Measurements from ENCODE around the gene BRINP3. TPM values are rescaled to one million over a fixed set of nuclear protein-coding genes. Genes with fewer than 3 reads are reported as not detected.

Gene BRINP3
- total RNA-seq, 2 donors from 2014 or later: 3.0 to 17.0 TPM

- no peaks in the 10 kb centered on the region for H3K9me3 ChIP-seq
- intact Hi-C loops (cut with DNase I): no loop called here
- no peaks in the 10 kb centered on the region for H3K4me1 ChIP-seq (replicated peaks)
- no peaks in the 10 kb centered on the region for H3K36me3 ChIP-seq
- WGBS: 77% methylated on average over 1 of the region's 1 CpG
- TF ChIP-seq CTCF (IDR thresholded peaks at IDR 0.05) (no peak), POLR2A (IDR thresholded peaks at IDR 0.05) (no peak), POLR2AphosphoS5 (IDR thresholded peaks at IDR 0.05) (no peak)
- H3K4me3 ChIP-seq: no peak overlapping the region
- no peak overlapping the region for H3K27ac ChIP-seq
- no peaks in the 10 kb centered on the region for H3K27me3 ChIP-seq (replicated peaks; ENCODE audit: insufficient read depth)
- no peak for DNase-seq (ENCODE audit: low spot score)
These were observed 61.4 kb downstream of the BRINP3 start for GRCh38 chr1:190416239-190416638.

GRCh38 chr1:190413142-190413541 lies 64.5 kb downstream of the BRINP3 start:
- no peaks in the 10 kb centered on the region for H3K36me3 ChIP-seq
- no peak overlapping the region for H3K4me3 ChIP-seq
- TF ChIP-seq POLR2A (IDR thresholded peaks at IDR 0.05) (no peak), POLR2AphosphoS5 (IDR thresholded peaks at IDR 0.05) (no peak), CTCF (IDR thresholded peaks at IDR 0.05) (no peak)
- H3K9me3 ChIP-seq: no peaks in the 10 kb centered on the region
- no peaks in the 10 kb centered on the region for H3K27me3 ChIP-seq (replicated peaks; ENCODE audit: insufficient read depth)
- DNase-seq (ENCODE audit: low spot score): no peak
- whole genome bisulfite sequencing: 90% methylated on average over 3 of the region's 3 CpGs
- no peak overlapping the region for H3K27ac ChIP-seq
- intact Hi-C loops (cut with DNase I): no loop called here
- no peaks in the 10 kb centered on the region for H3K4me1 ChIP-seq (replicated peaks)

GRCh38 chr1:190403402-190403801 lies 74.3 kb downstream of the BRINP3 start:
- no peaks in the 10 kb centered on the region for H3K36me3 ChIP-seq
- intact Hi-C loops (cut with DNase I): no loop called here
- H3K9me3 ChIP-seq: no peaks in the 10 kb centered on the region
- 71% methylated on average over 3 of the region's 3 CpGs for WGBS
- no peak overlapping the region for H3K27ac ChIP-seq
- no peaks in the 10 kb centered on the region for H3K4me1 ChIP-seq (replicated peaks)
- no peak overlapping the region for H3K4me3 ChIP-seq
- H3K27me3 ChIP-seq (replicated peaks; ENCODE audit: insufficient read depth): no peaks in the 10 kb centered on the region
- TF ChIP-seq POLR2A (IDR thresholded peaks at IDR 0.05) (no peak), POLR2AphosphoS5 (IDR thresholded peaks at IDR 0.05) (no peak), CTCF (IDR thresholded peaks at IDR 0.05) (no peak)
- no peak for DNase-seq (ENCODE audit: low spot score)

GRCh38 chr1:190399233-190399632 lies 78.4 kb downstream of the BRINP3 start:
- Histone ChIP-seq H3K4me1 (replicated peaks) (no peaks in the 10 kb centered on the region), H3K9me3 (no peaks in the 10 kb centered on the region), H3K4me3 (no peak overlapping the region), H3K27ac (no peak overlapping the region), H3K27me3 (replicated peaks; ENCODE audit: insufficient read depth) (no peaks in the 10 kb centered on the region), H3K36me3 (no peaks in the 10 kb centered on the region)
- no peak for DNase-seq (ENCODE audit: low spot score)
- TF ChIP-seq CTCF (IDR thresholded peaks at IDR 0.05) (no peak), POLR2AphosphoS5 (IDR thresholded peaks at IDR 0.05) (no peak), POLR2A (IDR thresholded peaks at IDR 0.05) (no peak)
- intact Hi-C loops (cut with DNase I): no loop called here
- 69% methylated on average over 3 of the region's 3 CpGs for WGBS

GRCh38 chr1:190391582-190391981 lies 86.1 kb downstream of the BRINP3 start:
- Histone ChIP-seq H3K36me3 (no peaks in the 10 kb centered on the region), H3K4me1 (replicated peaks) (no peaks in the 10 kb centered on the region), H3K27ac (no peak overlapping the region), H3K27me3 (replicated peaks; ENCODE audit: insufficient read depth) (no peaks in the 10 kb centered on the region), H3K9me3 (no peaks in the 10 kb centered on the region), H3K4me3 (no peak overlapping the region)
- 70% methylated on average over 6 of the region's 6 CpGs for WGBS
- intact Hi-C loops (cut with DNase I): no loop called here
- DNase-seq (ENCODE audit: low spot score): no peak
- no peak for TF ChIP-seq CTCF (IDR thresholded peaks at IDR 0.05)
- no peak for TF ChIP-seq POLR2AphosphoS5 (IDR thresholded peaks at IDR 0.05)
- TF ChIP-seq POLR2A (IDR thresholded peaks at IDR 0.05): no peak
